GM12875 (cell line): ENCODE data around the gene TRMT61A.

ENCODE experiments used
- H3K4me3 ChIP-seq: one replicate; pipeline ENCODE4 v1.5.1; 2011; ENCODE audit warnings: low read depth, low read length, control low read depth
- TF ChIP-seq, protein P1 (sequence below): IDR thresholded peaks from 2 replicates; pipeline ENCODE4 v1.5.1; 2011; ENCODE audit warnings: low read depth, mild to moderate bottlenecking, control low read depth, inconsistent platforms, low read length, moderate library complexity, borderline replicate concordance; ENCODE audit not compliant: insufficient read depth

TRMT61A gene

DNA sequence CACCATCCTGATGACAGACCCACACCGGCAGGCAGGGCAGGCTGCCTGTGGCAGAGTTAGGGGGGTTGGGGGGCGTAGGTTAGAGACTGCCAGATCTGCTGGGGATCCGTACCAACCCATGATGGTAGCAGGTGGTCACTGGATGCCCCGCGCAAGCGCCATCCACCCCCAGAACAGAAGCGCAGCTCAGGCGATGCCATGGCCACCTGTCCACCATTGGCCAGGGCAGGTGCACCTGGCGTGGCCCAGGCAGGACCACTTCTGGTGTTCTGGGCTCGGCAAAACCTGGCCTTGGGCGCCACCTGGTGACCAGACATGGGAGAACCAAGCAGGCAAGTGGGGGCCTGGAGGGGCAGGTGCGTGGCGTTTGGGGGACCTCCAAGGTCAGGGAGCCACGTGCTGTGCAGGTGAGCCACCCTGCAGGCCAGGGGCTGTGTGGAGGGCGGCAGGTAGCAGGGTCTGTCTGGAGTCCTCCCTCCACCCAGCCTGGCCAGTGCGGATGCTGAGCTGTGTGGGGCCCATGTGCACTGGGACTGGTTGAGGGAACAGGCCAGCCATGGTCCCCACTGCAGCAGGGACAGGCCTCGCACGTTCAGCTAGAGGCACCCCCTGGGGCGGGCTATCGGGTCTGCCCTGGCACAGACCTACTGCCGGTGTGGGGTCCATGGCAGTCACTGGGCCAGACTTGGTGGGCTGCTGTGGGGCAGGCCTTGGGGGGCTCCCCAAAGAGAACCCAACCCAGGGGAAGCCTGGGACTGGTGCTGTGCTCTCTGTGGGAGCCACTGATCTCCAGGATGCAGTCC lies 17.9 kb downstream of the TRMT61A start:
- H3K4me3 ChIP-seq: no peak overlapping the region
- TF ChIP-seq, protein P1, sequence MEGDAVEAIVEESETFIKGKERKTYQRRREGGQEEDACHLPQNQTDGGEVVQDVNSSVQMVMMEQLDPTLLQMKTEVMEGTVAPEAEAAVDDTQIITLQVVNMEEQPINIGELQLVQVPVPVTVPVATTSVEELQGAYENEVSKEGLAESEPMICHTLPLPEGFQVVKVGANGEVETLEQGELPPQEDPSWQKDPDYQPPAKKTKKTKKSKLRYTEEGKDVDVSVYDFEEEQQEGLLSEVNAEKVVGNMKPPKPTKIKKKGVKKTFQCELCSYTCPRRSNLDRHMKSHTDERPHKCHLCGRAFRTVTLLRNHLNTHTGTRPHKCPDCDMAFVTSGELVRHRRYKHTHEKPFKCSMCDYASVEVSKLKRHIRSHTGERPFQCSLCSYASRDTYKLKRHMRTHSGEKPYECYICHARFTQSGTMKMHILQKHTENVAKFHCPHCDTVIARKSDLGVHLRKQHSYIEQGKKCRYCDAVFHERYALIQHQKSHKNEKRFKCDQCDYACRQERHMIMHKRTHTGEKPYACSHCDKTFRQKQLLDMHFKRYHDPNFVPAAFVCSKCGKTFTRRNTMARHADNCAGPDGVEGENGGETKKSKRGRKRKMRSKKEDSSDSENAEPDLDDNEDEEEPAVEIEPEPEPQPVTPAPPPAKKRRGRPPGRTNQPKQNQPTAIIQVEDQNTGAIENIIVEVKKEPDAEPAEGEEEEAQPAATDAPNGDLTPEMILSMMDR: peak; percentile 89

- TF ChIP-seq, protein P1: no peak
- no peak overlapping the region for H3K4me3 ChIP-seq
These were observed 18.5 kb downstream of the TRMT61A start for GRCh38 chr14:103547455-103547940.

DNA sequence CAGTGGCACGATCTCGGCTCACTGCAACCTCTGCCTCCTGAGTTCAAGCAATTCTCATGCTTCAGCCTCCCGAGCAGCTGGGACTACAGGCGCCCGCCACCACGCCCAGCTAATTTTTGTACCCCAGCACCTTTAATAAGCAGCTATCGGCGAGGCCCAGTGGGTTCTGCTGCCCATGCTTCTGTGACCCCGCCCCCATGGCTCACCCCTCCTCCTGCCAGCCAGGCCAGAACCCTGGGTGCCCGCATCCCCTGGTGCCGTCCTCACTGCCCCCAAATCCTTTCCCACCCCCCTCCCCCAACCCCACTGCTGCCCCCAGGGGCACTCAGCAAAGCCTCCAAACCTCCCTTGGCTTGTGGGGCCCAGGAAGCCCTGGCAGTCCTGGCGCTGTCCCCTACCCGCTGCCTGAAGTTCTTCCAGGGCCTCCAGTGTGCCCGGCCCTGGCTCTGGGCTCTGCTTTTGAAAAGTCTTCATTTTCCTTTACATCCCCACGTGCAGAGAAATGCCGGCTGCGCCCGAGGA lies 19.0 kb downstream of the TRMT61A start:
- TF ChIP-seq, protein P1: no peak
- no peak overlapping the region for H3K4me3 ChIP-seq

GRCh38 chr14:103548463-103549351 lies 19.7 kb downstream of the TRMT61A start:
- H3K4me3 ChIP-seq: no peak overlapping the region
- TF ChIP-seq, protein P1: no peak

DNA sequence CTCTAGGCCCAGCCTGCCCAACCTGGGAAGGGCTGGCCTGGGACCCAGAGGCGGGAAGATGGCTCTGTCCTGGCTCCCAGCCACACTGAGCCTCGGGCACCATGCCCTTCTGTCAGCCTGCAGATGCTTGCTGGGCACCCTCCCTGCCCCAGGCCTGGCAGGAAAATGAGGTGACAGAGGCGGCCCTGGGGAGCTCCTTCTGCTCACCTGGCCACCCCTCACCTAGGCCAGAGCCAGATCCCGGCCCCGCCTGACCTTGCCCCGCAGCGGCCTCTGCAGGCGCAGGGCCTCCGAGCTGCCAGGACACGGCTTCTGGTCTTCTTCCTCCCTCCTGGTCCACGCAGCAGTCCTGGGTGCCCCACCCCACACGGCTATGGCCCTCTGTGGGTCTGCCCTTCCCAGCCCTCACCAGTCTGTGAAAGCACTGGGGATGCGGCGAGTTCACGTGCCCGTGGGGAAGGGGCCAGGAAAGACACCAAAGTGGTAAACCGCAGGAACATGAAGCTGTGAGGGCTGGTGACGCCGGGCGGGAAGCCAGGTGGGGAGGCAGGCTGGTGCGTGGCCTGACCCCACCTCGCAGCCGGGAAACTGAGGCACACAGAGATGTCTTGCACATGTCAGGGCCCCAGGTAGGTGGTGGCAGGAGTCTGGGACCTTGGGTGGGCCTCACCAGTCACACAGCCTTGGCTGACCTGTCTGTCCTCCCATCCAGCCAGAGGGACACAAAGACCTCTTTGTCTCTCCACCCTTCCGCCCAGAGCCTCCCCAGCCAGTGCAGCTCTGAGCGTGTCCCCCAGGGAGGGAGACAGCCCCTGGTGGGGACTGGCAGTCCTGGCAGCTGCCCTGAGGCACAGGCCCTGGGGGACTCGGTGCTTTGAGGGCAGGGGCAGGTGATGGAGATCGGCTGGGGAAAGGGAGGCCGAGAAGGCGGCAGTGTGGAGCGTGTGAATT lies 20.6 kb downstream of the TRMT61A start:
- TF ChIP-seq, protein P1: no peak
- no peak overlapping the region for H3K4me3 ChIP-seq
